ENCODE measurements around the gene TRIM63.

Gene TRIM63

DNA sequence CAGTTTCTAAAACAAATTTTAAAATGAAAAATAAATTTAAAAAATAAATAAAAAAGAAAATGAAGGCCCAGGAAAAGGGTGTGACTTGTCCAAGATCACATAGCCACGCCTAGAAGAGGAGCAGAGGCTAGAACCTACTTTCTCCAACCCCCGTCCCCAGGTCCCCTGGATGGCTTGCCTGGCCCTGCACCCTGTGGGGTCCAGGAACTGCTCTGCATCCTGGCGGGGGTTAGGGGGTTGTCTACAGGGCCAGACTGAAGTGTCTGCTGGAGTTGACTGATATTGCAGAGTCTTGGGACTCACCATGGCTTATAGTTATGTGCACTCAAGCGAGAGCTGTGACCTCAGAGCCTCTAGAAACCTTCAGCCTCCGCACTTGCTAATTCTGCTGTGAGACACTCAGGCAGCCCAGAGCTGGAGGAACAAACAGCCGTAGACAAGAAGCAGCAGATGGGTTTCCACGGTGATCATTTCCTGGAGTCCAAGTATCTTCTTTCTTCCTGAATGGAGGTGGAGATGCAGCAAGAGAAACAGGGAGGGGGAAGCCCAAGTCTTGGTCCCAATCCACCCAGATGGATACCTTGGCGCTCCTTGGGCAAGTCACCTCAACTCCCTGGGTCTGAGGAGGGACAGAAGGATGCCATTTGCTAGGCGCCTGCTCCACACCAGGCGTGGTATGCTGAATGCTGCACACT is 51.0 kb downstream of the TRIM63 start:
- no peak for DNase-seq (ENCODE audit: low spot score)

DNA sequence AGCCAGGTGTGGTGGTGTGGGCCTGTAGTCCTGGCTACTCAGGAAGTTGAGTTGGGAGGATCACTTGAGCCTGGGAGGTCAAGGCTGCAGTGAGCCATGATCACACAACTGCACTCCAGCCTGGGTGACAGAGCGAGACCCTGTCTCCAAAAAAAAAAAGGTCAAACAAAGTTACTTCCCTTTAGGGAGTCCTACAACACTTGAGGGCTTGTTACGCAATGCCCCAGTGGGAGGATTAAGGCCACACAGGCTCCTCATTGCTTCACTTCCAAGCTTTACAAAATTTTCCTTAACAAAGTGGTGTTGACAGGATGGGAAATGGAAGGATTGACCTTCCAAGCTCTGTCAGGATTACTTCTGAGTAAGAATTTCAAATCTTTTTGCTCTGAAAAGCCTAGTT is 52.1 kb downstream of the TRIM63 start:
- no peak for DNase-seq (ENCODE audit: low spot score)

DNA sequence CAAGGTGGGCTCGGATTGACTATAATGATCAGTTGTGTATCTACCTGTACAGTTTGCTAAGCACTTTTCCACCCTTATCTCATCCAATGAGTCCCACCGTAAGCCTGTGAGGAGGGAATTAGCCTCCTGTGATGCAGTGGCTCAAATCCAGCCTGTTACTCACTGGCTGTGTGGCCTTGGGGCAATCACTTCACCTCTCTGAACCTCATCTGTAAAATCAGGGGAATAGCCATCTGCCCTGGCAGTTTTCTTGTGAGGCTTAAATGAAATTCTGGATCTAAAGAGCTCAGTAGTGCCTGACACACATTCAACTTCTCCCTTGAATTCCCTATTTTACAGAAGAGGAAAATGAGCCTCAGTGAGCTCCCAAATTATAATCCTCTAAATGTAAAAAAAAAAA is 53.3 kb downstream of the TRIM63 start:
- DNase-seq (ENCODE audit: low spot score): no peak

- DNase-seq (ENCODE audit: low spot score): no peak
These were observed 54.6 kb downstream of the TRIM63 start for GRCh38 chr1:26012864-26013263.

DNA sequence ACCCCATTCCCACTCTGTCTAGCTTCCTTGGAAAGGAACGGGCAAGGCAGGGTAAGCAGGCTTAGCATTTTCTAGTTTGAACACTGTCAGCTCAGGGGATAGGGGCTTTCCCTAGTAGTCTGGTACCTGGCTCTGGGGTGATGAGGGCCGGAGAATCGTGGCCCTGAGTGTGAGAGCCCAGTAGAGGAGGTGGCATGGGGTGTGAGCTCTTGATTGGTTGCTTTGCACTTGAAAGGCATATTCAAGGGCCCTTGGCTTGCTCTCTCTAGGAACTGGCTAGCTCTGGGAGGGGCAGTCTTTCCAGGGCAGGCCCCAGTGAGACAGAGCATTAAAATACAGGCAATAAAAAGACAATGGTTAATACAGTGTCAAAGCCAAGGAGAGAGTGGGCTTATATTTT is 56.6 kb downstream of the TRIM63 start:
- no peak for DNase-seq (ENCODE audit: low spot score)

GRCh38 chr1:26009796-26010447 is 57.5 kb downstream of the TRIM63 start:
- DNase-seq (ENCODE audit: low spot score): no peak

DNA sequence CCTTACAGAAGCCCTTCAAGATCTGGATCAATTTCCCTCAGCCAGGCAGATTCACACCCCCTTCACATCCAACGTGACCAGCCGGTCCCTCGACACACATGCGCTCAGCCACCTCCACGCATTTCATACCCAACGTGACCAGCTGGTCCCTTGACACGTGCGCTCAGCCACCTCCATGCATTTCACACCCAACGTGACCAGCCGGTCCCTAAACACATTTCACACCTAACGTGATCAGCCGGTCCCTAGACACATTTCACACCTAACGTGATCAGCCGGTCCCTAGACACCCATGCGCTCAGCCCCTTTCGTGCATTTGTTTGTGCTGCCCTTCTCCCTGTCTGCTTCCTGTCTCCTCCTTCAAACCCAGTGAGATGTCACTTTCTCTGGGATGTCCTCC is 60.7 kb downstream of the TRIM63 start:
- no peak for DNase-seq (ENCODE audit: low spot score)

DNA sequence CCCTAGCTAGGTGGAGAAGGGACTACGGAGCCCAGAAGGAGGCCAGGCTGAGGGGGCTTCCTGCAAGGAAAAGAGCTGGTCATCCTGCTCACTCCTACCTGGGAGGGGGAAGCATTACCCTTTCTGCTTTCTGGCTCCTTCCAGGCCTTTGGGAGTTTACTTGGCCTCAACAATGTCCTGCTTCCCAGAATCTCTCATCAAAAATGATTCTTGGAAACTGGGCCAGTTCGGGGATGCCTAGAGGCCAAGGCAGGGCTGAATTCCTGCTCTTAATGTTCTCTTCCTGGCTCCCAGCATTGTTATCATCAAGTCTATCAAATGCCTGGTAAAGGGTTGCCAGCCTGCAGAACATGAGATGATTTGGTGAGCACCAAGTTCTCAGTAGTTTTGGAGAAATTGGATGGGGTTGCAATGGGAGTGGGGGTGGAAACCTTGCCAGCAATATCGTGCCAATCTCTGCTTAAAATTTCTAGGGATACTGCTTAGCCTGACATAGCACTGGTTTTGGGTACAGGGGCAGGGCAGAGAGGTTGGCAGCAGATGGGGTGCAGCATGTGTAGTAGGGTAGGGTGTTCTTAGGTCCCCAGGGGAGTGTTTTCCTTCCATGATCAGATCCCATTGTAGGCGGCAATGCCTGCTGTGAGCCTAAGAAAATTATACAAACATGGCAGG is 61.9 kb downstream of the TRIM63 start:
- DNase-seq (ENCODE audit: low spot score): no peak

GRCh38 chr1:26003756-26004155 is 63.7 kb downstream of the TRIM63 start:
- DNase-seq (ENCODE audit: low spot score): no peak

DNA sequence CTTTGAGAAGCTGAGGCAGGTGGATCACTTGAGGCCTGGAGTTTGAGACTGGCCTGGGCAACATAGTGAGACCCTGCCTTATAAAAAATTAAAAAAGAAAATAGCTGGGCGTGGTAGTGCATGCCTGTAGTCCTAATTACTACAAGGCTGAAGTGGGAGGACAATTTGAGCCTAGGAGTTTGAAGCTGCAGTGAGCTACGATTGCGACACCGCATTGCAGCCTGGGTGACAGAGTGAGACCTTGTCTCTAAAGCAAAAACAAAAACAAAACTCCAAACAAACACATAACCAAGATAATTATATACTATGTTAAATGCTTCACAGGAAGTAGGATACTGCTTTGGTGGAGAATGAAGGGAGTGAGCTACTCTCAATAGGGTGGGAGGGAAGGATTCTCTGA is 64.2 kb downstream of the TRIM63 start:
- no peak for DNase-seq (ENCODE audit: low spot score)
